SK-N-SH (cell line): ENCODE data around the gene ZXDC.

Experiments
- EZH2phosphoT487 ChIP-seq: fragments of 200-600 bp; sonication (generic); IDR thresholded peaks from 2 replicates; pipeline ENCODE4 v1.6.1; 2017; ENCODE audit warnings: low read depth, mixed run types, mild to moderate bottlenecking, antibody characterized with exemption, moderate library complexity, borderline replicate concordance
- MXI1 ChIP-seq: IDR thresholded peaks from 2 replicates; pipeline ENCODE4 v1.6.1; 2012; ENCODE audit warnings: mild to moderate bottlenecking, low read depth, low read length, improper control_type of control experiment
- SIN3A ChIP-seq: IDR thresholded peaks from 2 replicates; pipeline ENCODE4 v1.6.1; 2012; ENCODE audit warnings: low read depth, mild to moderate bottlenecking, low read length, moderate library complexity, borderline replicate concordance
- TF ChIP-seq, protein P1 (sequence below): IDR thresholded peaks from 2 replicates; pipeline ENCODE4 v1.4.0; 2012; ENCODE audit warnings: low read depth
- TF ChIP-seq, protein P2 (sequence below): fragments of 200-600 bp; sonication (generic); IDR thresholded peaks from 2 replicates; pipeline ENCODE4 v1.6.1; 2017; ENCODE audit warnings: antibody characterized with exemption, mild to moderate bottlenecking, moderate library complexity

DNA sequence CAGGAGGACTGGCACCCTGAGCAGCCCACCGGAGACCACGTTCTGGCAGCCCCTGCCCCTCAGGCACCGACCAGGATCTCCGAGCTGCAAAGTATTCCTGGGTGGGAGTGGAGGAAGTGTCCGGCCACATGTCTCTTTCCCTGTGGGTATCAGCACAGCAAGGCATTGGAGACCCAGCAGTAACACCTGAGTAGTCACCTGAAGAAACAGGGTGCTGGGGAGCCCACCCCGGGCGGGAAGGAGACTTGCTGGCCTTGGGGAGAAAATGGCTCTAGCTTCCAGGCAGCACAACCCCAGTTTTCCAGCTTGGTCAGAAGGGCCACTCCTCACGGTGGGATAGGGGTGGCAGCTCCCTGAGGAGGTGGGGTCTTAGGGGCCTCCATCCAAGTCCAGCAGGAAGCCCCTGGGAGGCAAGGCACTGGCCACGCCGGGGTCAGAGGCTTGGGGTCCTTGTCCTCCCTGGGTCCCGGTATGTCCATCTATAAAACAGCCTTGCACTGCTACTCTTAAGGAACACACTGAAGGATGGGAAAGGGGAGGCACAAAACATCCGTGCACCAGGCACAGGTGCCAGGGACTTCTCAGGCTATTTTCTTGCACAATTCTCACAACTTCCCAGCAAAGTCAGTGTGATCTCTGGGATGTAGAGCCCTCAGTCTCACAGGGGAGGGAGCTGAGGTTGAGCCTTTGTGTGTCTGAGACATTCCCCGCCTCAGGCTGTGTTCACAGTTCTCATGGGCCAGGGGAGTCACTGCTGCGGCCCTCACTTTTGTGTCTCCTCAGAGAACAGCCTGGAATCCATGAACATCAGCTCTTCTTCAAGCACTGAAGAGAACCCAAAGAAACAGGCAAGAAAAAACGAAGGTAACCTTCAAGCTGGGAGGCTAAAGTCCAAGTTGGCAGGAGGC, 69.0 kb downstream of the ZXDC start:
- TF ChIP-seq, protein P1, sequence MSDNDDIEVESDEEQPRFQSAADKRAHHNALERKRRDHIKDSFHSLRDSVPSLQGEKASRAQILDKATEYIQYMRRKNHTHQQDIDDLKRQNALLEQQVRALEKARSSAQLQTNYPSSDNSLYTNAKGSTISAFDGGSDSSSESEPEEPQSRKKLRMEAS = no peak
- TF ChIP-seq SIN3A (no peak), MXI1 (no peak), EZH2phosphoT487 (no peak)
- TF ChIP-seq, protein P2, sequence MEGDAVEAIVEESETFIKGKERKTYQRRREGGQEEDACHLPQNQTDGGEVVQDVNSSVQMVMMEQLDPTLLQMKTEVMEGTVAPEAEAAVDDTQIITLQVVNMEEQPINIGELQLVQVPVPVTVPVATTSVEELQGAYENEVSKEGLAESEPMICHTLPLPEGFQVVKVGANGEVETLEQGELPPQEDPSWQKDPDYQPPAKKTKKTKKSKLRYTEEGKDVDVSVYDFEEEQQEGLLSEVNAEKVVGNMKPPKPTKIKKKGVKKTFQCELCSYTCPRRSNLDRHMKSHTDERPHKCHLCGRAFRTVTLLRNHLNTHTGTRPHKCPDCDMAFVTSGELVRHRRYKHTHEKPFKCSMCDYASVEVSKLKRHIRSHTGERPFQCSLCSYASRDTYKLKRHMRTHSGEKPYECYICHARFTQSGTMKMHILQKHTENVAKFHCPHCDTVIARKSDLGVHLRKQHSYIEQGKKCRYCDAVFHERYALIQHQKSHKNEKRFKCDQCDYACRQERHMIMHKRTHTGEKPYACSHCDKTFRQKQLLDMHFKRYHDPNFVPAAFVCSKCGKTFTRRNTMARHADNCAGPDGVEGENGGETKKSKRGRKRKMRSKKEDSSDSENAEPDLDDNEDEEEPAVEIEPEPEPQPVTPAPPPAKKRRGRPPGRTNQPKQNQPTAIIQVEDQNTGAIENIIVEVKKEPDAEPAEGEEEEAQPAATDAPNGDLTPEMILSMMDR = no peak
